HepG2 (cell line): ENCODE measurements around the gene CLCNKA.

ENCODE experiments used
- CEBPG ChIP-seq: IDR thresholded peaks from 2 replicates; pipeline ENCODE4 v1.6.1; 2016
- CHD4 ChIP-seq: fragments of 200-600 bp; sonication (generic); IDR thresholded peaks from 2 replicates; pipeline ENCODE4 v1.7.0; 2017; ENCODE audit warnings: mild to moderate bottlenecking, low read length, borderline replicate concordance
- DNMT3B ChIP-seq: conservative IDR thresholded peaks from 2 replicates; pipeline ENCODE4 v1.6.1; 2016; ENCODE audit warnings: missing biosample characterization, control low read depth
- ERF ChIP-seq: IDR thresholded peaks from 2 replicates; pipeline ENCODE4 v1.6.1; 2018; ENCODE audit warnings: missing biosample characterization, missing genetic modification reagents
- KLF15 ChIP-seq: sonication (generic); formaldehyde crosslinking; IDR thresholded peaks from 2 replicates; pipeline ENCODE4 v1.8.1; 2023; ENCODE audit warnings: borderline replicate concordance, mild to moderate bottlenecking, inconsistent platforms, missing genetic modification reagents, mixed read lengths
- MAZ ChIP-seq, 2 experiments: sonication (generic) in 1 of 2; formaldehyde crosslinking in 1 of 2; IDR thresholded peaks; 2 replicates each; pipeline versions ENCODE4 v1.5.0 to v1.6.1; 2012 to 2020; ENCODE audit warnings: low read depth in 2 of 2, mild to moderate bottlenecking in 2 of 2, borderline replicate concordance in 1 of 2, improper control_type of control experiment in 1 of 2, low read length in 1 of 2, missing genetic modification reagents in 1 of 2, moderate library complexity in 1 of 2
- RAD51 ChIP-seq: fragments of 450-650 bp; IDR thresholded peaks from 2 replicates; pipeline ENCODE4 v1.6.1; 2016; ENCODE audit warnings: borderline replicate concordance
- RARA ChIP-seq: IDR thresholded peaks from 2 replicates; pipeline ENCODE4 v1.6.1; 2016; ENCODE audit warnings: missing genetic modification reagents, missing compliant biosample characterization
- REPIN1 ChIP-seq: sonication (generic); formaldehyde crosslinking; IDR thresholded peaks from 2 replicates; pipeline ENCODE4 v1.8.0; 2022; ENCODE audit warnings: missing genetic modification reagents, low read depth, mild to moderate bottlenecking, borderline replicate concordance
- SIX1 ChIP-seq: sonication (generic); formaldehyde crosslinking; IDR thresholded peaks from 2 replicates; pipeline ENCODE4 v1.4.0; 2020; ENCODE audit warnings: missing genetic modification reagents, borderline replicate concordance
- ZFP62 ChIP-seq: sonication (generic); formaldehyde crosslinking; IDR thresholded peaks from 2 replicates; pipeline ENCODE4 v1.4.0; 2020; ENCODE audit warnings: missing genetic modification reagents
- ZNF598 ChIP-seq: sonication (generic); formaldehyde crosslinking; IDR thresholded peaks from 2 replicates; pipeline ENCODE4 v1.5.1; 2020; ENCODE audit warnings: mild to moderate bottlenecking, missing genetic modification reagents, borderline replicate concordance
- TF ChIP-seq, protein P1 (sequence below): sonication (generic); formaldehyde crosslinking; IDR thresholded peaks from 2 replicates; pipeline ENCODE4 v1.5.0; 2020; ENCODE audit warnings: mild to moderate bottlenecking, missing genetic modification reagents, moderate library complexity

DNA sequence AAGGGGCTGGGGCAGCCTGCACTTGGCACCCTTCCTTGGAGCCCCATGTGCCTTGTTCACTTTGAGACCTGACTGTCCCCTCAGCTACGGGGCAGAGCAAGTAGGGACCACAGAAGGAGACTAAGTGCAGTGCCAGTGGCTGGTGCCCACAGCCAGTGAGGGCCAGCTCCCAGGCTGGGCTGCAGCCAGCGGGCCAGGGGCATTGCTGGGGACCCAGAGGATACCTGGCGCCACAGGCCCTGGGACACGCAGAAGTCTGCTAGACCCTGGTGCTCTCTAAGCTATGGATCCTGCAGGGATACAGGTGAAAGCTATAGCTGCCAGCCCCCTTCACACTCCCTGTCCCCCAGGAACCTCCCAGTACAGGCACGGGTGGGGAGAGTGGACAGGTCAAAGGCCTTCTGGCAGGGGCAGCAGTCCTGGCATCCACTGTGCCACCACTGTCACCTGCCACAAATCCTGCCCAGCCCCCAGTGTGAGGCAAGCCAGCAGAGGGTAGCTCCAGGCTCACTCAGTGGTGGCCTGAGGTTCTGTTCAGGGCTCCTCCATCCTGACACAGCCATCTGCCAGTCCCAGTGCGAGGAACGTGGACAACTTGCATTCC, 1.3 kb downstream of the CLCNKA start:
- TF ChIP-seq KLF15 = no peak
- TF ChIP-seq RARA = no peak
- TF ChIP-seq ERF = no peak
- no peak for TF ChIP-seq REPIN1 (CRISPR knock-in tag)
- TF ChIP-seq ZFP62 = no peak
- TF ChIP-seq CHD4 = no peak
- TF ChIP-seq RAD51 = no peak
- no peak for TF ChIP-seq SIX1 (CRISPR knock-in tag)
- TF ChIP-seq DNMT3B (CRISPR knock-in tag) = no peak
- TF ChIP-seq ZNF598 = no peak
- TF ChIP-seq CEBPG (CRISPR knock-in tag) = no peak
- no peak for TF ChIP-seq MAZ (IDR thresholded peaks at IDR 0.05; ENCODE audit: borderline replicate concordance, low read depth, low read length)
- TF ChIP-seq MAZ (CRISPR knock-in tag; IDR thresholded peaks at IDR 0.05; ENCODE audit: low read depth) = no peak
- TF ChIP-seq, protein P1, sequence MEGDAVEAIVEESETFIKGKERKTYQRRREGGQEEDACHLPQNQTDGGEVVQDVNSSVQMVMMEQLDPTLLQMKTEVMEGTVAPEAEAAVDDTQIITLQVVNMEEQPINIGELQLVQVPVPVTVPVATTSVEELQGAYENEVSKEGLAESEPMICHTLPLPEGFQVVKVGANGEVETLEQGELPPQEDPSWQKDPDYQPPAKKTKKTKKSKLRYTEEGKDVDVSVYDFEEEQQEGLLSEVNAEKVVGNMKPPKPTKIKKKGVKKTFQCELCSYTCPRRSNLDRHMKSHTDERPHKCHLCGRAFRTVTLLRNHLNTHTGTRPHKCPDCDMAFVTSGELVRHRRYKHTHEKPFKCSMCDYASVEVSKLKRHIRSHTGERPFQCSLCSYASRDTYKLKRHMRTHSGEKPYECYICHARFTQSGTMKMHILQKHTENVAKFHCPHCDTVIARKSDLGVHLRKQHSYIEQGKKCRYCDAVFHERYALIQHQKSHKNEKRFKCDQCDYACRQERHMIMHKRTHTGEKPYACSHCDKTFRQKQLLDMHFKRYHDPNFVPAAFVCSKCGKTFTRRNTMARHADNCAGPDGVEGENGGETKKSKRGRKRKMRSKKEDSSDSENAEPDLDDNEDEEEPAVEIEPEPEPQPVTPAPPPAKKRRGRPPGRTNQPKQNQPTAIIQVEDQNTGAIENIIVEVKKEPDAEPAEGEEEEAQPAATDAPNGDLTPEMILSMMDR (CRISPR knock-in tag) = no peak
